GM12874 (cell line): ENCODE results near the gene NREP.

Source experiments
- CTCF ChIP-seq: IDR thresholded peaks from 2 replicates; pipeline ENCODE4 v1.5.1; 2011; ENCODE audit warnings: low read depth, mild to moderate bottlenecking, control low read depth, low read length, moderate library complexity; ENCODE audit not compliant: insufficient read depth

NREP gene

GRCh38 chr5:111704452-111705085 lies 52.4 kb downstream of the NREP start:
- no peak for TF ChIP-seq CTCF

GRCh38 chr5:111703662-111704061 lies 53.3 kb downstream of the NREP start:
- TF ChIP-seq CTCF = no peak

- no peak for TF ChIP-seq CTCF
These were observed 57.0 kb downstream of the NREP start for GRCh38 chr5:111699976-111700375.

- no peak for TF ChIP-seq CTCF
These were observed 57.7 kb downstream of the NREP start for GRCh38 chr5:111699324-111699723.

- TF ChIP-seq CTCF = no peak
These were observed 58.9 kb downstream of the NREP start for GRCh38 chr5:111697881-111698757.

- no peak for TF ChIP-seq CTCF
These were observed 59.8 kb downstream of the NREP start for GRCh38 chr5:111697215-111697614.

- no peak for TF ChIP-seq CTCF
These were observed 61.0 kb downstream of the NREP start for GRCh38 chr5:111695991-111696390.
